Activated CD4-positive, alpha-beta memory T cell treated with anti-CD3 and anti-CD28 coated beads, Interleukin-2, amount 10 ng/mL, durations not matched to agents 7 days and 5 days (primary cell): ENCODE data around the gene NEBL. TPM values are rescaled to one million over a fixed set of nuclear protein-coding genes. Genes with fewer than 3 reads are reported as not detected.

Experiments used
- CTCF ChIA-PET: fragments of 350-600 bp; sonication (Branson Sonifier 250); formaldehyde crosslinking; loops from one replicate; lab custom pipeline; 2021; ENCODE audit warnings: antibody characterized with exemption, inconsistent platforms; lab: Charles Lee
- POLR2A ChIA-PET: fragments of 350-600 bp; sonication (Branson Sonifier 250); formaldehyde crosslinking; loops from one replicate; lab custom pipeline; 2021; ENCODE audit warnings: antibody characterized with exemption; lab: Charles Lee
- DNase-seq: peaks from one replicate; pipeline ENCODE4 v3.0.0-alpha.2; 2020
- H3K27ac Mint-ChIP-seq: one replicate; pipeline ENCODE4 v1.8.0; 2021; ENCODE audit warnings: mild to moderate bottlenecking, mixed read lengths
- H3K27me3 Mint-ChIP-seq: one replicate; pipeline ENCODE4 v1.8.0; 2021; ENCODE audit warnings: mixed read lengths
- H3K36me3 Mint-ChIP-seq: one replicate; pipeline ENCODE4 v1.8.0; 2021; ENCODE audit warnings: low read depth, mixed read lengths
- H3K4me1 Mint-ChIP-seq: one replicate; pipeline ENCODE4 v1.8.0; 2021; ENCODE audit warnings: mixed read lengths
- H3K4me3 Mint-ChIP-seq: one replicate; pipeline ENCODE4 v1.8.0; 2021; ENCODE audit warnings: mild to moderate bottlenecking, mixed read lengths
- H3K9me3 Mint-ChIP-seq: one replicate; pipeline ENCODE4 v1.8.0; 2021; ENCODE audit warnings: mixed read lengths
- total RNA-seq, 2 experiments: library from RNA; stranded (reverse); gene quantifications; one replicate each; pipeline ENCODE4 v1.2.3, GENCODE V29; 2021

The NEBL gene
- total RNA-seq, 2 experiments from 2014 or later: not detected

- H3K27ac Mint-ChIP-seq: no peak overlapping the region
- CTCF ChIA-PET: no interaction called here
Measured at GRCh38 chr10:20771051-20771450, 126.1 kb downstream of the NEBL start.

GRCh38 chr10:20769481-20769880, 127.6 kb downstream of the NEBL start:
- POLR2A ChIA-PET: no interaction called here
- H3K9me3 Mint-ChIP-seq: peaks cover 3% of the 10 kb centered on the region
- H3K27me3 Mint-ChIP-seq: no peaks in the 10 kb centered on the region
- no peak overlapping the region for H3K27ac Mint-ChIP-seq
- no peaks in the 10 kb centered on the region for H3K36me3 Mint-ChIP-seq
- H3K4me1 Mint-ChIP-seq: no peaks in the 10 kb centered on the region
- CTCF ChIA-PET: no interaction called here
- H3K4me3 Mint-ChIP-seq: no peak overlapping the region
- DNase-seq: no peak

More at GRCh38 chr10:20771051-20771450, 126.1 kb downstream of the NEBL start:
- Mint-ChIP-seq H3K9me3 (peaks cover 5% of the 10 kb centered on the region), H3K27me3 (no peaks in the 10 kb centered on the region), H3K4me1 (no peaks in the 10 kb centered on the region), H3K36me3 (no peaks in the 10 kb centered on the region), H3K4me3 (no peak overlapping the region)
- POLR2A ChIA-PET: no interaction called here
- DNase-seq: no peak

DNA sequence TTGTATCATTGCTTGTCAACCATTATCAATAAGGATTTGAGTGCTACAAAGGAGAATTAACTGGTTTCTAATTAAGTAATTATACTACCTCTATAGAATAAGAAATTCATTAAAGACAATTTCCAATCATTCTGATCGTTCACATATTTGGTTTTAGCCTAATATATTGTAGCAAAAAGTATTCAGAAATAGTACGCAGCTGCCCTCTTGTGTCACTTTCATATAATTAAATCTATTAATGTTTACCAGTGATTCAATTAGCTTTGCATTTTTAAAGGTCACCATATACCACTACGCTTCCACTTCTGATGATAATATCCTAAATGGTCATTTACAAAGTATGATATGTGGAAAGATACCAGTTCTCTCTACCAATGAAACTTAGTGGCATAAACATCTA, 128.3 kb downstream of the NEBL start:
- no peak for DNase-seq
- peaks cover 3% of the 10 kb centered on the region for H3K9me3 Mint-ChIP-seq
- H3K27ac Mint-ChIP-seq: no peak overlapping the region
- no peaks in the 10 kb centered on the region for H3K27me3 Mint-ChIP-seq
- H3K36me3 Mint-ChIP-seq: no peaks in the 10 kb centered on the region
- H3K4me3 Mint-ChIP-seq: no peak overlapping the region
- POLR2A ChIA-PET: no interaction called here
- CTCF ChIA-PET: no interaction called here
- no peaks in the 10 kb centered on the region for H3K4me1 Mint-ChIP-seq

- ChIA-PET CTCF (no interaction called here), POLR2A (no interaction called here)
- no peaks in the 10 kb centered on the region for H3K4me1 Mint-ChIP-seq
- H3K9me3 Mint-ChIP-seq: no peaks in the 10 kb centered on the region
- no peak for DNase-seq
- H3K27me3 Mint-ChIP-seq: no peaks in the 10 kb centered on the region
- no peak overlapping the region for H3K4me3 Mint-ChIP-seq
- no peak overlapping the region for H3K27ac Mint-ChIP-seq
- no peaks in the 10 kb centered on the region for H3K36me3 Mint-ChIP-seq
Measured at GRCh38 chr10:20767028-20767427, 130.1 kb downstream of the NEBL start.

GRCh38 chr10:20765066-20765465, 132.0 kb downstream of the NEBL start:
- ChIA-PET CTCF (no interaction called here), POLR2A (no interaction called here)
- Mint-ChIP-seq H3K4me1 (no peaks in the 10 kb centered on the region), H3K36me3 (no peaks in the 10 kb centered on the region), H3K27me3 (no peaks in the 10 kb centered on the region), H3K9me3 (no peaks in the 10 kb centered on the region), H3K27ac (no peak overlapping the region), H3K4me3 (no peak overlapping the region)
- DNase-seq: no peak

DNA sequence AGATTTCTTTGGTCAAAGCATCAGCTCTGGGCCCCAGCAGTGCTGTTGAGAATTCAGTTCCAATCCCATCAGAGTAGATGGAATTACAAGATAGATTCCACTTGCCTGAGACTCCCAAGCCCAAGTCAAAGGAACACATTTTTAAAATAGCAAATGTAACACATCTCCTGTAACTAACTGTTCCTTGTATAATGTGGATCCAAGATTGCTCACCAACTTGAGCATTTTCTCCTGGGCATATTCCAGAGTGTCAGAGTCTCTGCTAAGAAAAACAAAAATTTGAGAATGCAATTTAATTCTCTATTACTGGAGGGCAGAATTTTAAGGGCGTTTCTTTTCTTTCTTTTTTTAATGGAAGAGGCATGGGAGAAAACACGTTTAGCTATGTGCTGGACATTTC, 136.7 kb downstream of the NEBL start:
- ChIA-PET CTCF (no interaction called here), POLR2A (no interaction called here)
- H3K4me3 Mint-ChIP-seq: no peak overlapping the region
- no peak overlapping the region for H3K27ac Mint-ChIP-seq
- H3K4me1 Mint-ChIP-seq: no peaks in the 10 kb centered on the region
- H3K36me3 Mint-ChIP-seq: no peaks in the 10 kb centered on the region
- peaks cover 8% of the 10 kb centered on the region for H3K9me3 Mint-ChIP-seq
- H3K27me3 Mint-ChIP-seq: no peaks in the 10 kb centered on the region
- DNase-seq: no peak

GRCh38 chr10:20748551-20748950, 148.6 kb downstream of the NEBL start:
- H3K36me3 Mint-ChIP-seq: no peaks in the 10 kb centered on the region
- no peak overlapping the region for H3K27ac Mint-ChIP-seq
- no peak overlapping the region for H3K4me3 Mint-ChIP-seq
- H3K4me1 Mint-ChIP-seq: no peaks in the 10 kb centered on the region
- H3K27me3 Mint-ChIP-seq: no peaks in the 10 kb centered on the region
- CTCF ChIA-PET: no interaction called here
- no peak for DNase-seq
- peaks cover 12% of the 10 kb centered on the region for H3K9me3 Mint-ChIP-seq
- POLR2A ChIA-PET: no interaction called here

- H3K27ac Mint-ChIP-seq: no peak overlapping the region
- peaks cover 12% of the 10 kb centered on the region for H3K9me3 Mint-ChIP-seq
- H3K36me3 Mint-ChIP-seq: no peaks in the 10 kb centered on the region
- no peaks in the 10 kb centered on the region for H3K4me1 Mint-ChIP-seq
- no peak overlapping the region for H3K4me3 Mint-ChIP-seq
- no peaks in the 10 kb centered on the region for H3K27me3 Mint-ChIP-seq
- DNase-seq: no peak
- ChIA-PET CTCF (no interaction called here), POLR2A (no interaction called here)
Measured at GRCh38 chr10:20747782-20748181, 149.3 kb downstream of the NEBL start.

- Mint-ChIP-seq H3K4me1 (no peaks in the 10 kb centered on the region), H3K36me3 (no peaks in the 10 kb centered on the region), H3K27me3 (no peaks in the 10 kb centered on the region), H3K27ac (no peak overlapping the region), H3K9me3 (peaks cover 14% of the 10 kb centered on the region), H3K4me3 (no peak overlapping the region)
- no peak for DNase-seq
- ChIA-PET CTCF (no interaction called here), POLR2A (no interaction called here)
Measured at GRCh38 chr10:20746856-20747255, 150.3 kb downstream of the NEBL start.

DNA sequence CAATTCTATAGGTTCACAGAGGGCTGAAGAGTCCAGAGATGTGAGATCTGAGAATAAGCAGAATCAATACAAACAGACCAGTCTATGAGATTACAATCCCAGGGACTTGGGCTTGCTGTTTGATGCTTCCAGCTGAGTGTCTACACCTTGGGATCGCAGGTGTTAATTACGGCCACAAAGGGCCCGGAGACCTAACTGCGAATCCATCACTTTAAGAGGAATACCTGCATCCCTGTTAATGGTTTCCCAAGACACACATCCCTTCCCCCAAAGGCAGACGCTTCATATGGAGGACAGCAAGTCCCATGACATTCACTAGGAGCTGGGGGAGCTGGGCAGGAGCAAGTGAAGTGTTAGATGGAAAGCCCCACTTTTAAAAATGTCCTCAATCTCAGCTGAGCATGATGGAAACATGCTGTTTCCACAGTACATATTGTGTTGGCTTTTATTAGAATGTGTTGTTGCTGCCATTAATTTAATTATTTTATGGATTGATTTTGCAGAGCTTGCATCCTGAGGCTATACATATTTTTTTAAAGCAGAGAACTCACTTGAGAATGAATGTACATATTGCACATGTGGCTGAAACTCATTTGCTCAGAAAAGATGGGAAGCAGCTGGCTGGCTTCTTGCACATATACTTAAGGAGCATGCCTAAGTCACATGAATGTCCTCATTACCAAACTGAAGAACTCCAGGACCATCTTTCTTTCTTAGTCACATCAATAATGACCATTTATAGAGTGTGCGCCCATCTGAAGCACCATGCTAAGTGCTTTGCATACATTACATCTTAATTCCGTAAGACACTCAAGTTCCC, 151.3 kb downstream of the NEBL start:
- CTCF ChIA-PET: no interaction called here
- POLR2A ChIA-PET: interaction anchor here (0.6 kb wide), 1 partner anchor 13 kb away, joined by 4 read pairs; no protein-coding TSS in a partner anchor
- Mint-ChIP-seq H3K27me3 (no peaks in the 10 kb centered on the region), H3K4me3 (no peak overlapping the region), H3K9me3 (peaks cover 18% of the 10 kb centered on the region), H3K27ac (no peak overlapping the region), H3K36me3 (no peaks in the 10 kb centered on the region), H3K4me1 (no peaks in the 10 kb centered on the region)
- no peak for DNase-seq

GRCh38 chr10:20744821-20745220, 152.3 kb downstream of the NEBL start:
- no peaks in the 10 kb centered on the region for H3K36me3 Mint-ChIP-seq
- DNase-seq: no peak
- H3K27ac Mint-ChIP-seq: no peak overlapping the region
- ChIA-PET CTCF (no interaction called here), POLR2A (no interaction called here)
- H3K4me1 Mint-ChIP-seq: no peaks in the 10 kb centered on the region
- H3K9me3 Mint-ChIP-seq: peaks cover 10% of the 10 kb centered on the region
- H3K27me3 Mint-ChIP-seq: no peaks in the 10 kb centered on the region
- no peak overlapping the region for H3K4me3 Mint-ChIP-seq

DNA sequence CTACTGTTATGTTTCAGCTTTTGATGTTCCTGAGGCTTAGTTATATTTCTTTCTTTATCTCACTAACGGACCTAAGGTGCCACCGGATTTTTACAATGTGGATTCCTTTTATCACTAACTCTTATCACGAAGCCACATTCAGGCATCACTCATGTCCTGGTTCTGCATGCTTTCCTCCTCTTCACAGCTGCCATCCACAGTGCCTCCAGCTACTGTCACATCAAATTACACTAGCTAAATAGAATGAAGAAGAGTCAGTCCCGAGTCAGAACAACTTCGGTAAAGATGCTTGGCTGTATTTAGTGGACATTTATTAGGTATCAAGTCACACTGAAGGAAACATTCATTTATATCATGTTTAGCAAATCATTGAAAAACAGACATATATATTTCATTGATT, 153.2 kb downstream of the NEBL start:
- DNase-seq: no peak
- ChIA-PET POLR2A (no interaction called here), CTCF (no interaction called here)
- no peaks in the 10 kb centered on the region for H3K4me1 Mint-ChIP-seq
- no peaks in the 10 kb centered on the region for H3K36me3 Mint-ChIP-seq
- no peak overlapping the region for H3K27ac Mint-ChIP-seq
- no peaks in the 10 kb centered on the region for H3K27me3 Mint-ChIP-seq
- H3K9me3 Mint-ChIP-seq: peaks cover 8% of the 10 kb centered on the region
- no peak overlapping the region for H3K4me3 Mint-ChIP-seq

DNA sequence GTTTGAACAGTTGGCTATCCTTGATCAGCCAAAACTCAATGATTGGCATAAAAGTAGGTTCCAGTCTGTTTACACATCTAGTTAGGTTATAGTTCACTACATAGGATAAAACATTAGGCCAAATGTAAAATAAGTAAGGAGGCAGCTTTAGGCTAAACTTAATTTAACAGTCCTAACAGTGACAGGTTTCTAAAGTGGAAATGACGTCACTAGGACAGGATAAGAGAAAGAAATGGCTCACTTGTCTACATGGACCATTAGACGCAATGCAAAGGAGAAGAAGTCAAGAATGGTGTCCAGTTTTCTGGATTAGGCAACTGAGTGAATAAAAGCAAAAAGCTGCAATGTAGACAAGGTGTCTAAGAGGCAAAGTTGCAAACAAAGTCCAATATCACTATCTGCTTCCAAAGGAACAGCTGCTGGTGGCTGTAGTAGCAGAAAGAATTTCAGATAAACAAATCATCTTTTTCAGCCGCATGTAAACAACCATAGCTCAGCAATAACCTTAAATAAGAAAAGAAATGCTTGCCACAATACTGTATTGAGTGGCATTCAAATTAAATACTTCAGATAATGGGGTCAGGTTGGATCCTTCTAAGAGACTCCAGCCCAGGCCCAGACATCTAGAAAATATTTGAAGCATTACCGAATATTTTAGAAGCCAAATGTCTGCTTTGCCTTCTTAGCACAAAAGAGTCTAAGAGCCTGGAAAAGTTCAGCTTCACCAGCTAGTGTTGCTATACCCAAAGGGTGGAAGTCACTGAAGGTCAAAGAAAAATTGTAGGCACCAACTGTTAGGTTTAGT, 154.2 kb downstream of the NEBL start:
- no peak for DNase-seq
- no peak overlapping the region for H3K27ac Mint-ChIP-seq
- peaks cover 8% of the 10 kb centered on the region for H3K9me3 Mint-ChIP-seq
- POLR2A ChIA-PET: no interaction called here
- H3K27me3 Mint-ChIP-seq: no peaks in the 10 kb centered on the region
- H3K4me1 Mint-ChIP-seq: no peaks in the 10 kb centered on the region
- H3K36me3 Mint-ChIP-seq: no peaks in the 10 kb centered on the region
- H3K4me3 Mint-ChIP-seq: no peak overlapping the region
- CTCF ChIA-PET: no interaction called here
